K562 (cell line): Measurements from ENCODE around the gene GALT. TPM values are rescaled to one million over a fixed set of nuclear protein-coding genes. Genes with fewer than 3 reads are reported as not detected.
A peak's percentile ranks its signal among the peaks of the same experiment; 100 is the strongest.

ENCODE experiments used
- ATF1 ChIP-seq, 2 experiments: fragments of 450-650 bp in 1 of 2; IDR thresholded peaks; 2 replicates each; pipeline ENCODE4 v1.6.1; 2016; ENCODE audit warnings: missing compliant biosample characterization in 1 of 2, missing genetic modification characterization in 1 of 2
- ATF7 ChIP-seq: fragments of 450-650 bp; IDR thresholded peaks from 2 replicates; pipeline ENCODE4 v1.7.1; 2014; ENCODE audit warnings: mild to moderate bottlenecking, moderate library complexity
- C11orf30 ChIP-seq: fragments of 450-650 bp; IDR thresholded peaks from 2 replicates; pipeline ENCODE4 v1.6.1; 2016; ENCODE audit warnings: low read depth, mild to moderate bottlenecking
- CSDE1 ChIP-seq, 2 experiments: fragments of 450-650 bp; IDR thresholded peaks; 2 replicates each; pipeline ENCODE4 v1.6.1; 2016; ENCODE audit warnings: mild to moderate bottlenecking in 1 of 2
- ELF1 ChIP-seq: fragments of 200-800 bp; sonication (Bioruptor generic); IDR thresholded peaks from 2 replicates; pipeline ENCODE4 v1.6.1; 2016; ENCODE audit warnings: missing genetic modification characterization, missing compliant biosample characterization
- ETV1 ChIP-seq: fragments of 450-650 bp; conservative IDR thresholded peaks from 2 replicates; pipeline ENCODE4 v1.6.1; 2016; ENCODE audit warnings: missing genetic modification characterization, control low read depth, low read depth, missing compliant biosample characterization
- FOS ChIP-seq: IDR thresholded peaks from 3 replicates; pipeline ENCODE4 v1.6.1; 2011; ENCODE audit not compliant: insufficient read length; ENCODE audit errors: extremely low read depth
- LCOR ChIP-seq: sonication (generic); formaldehyde crosslinking; IDR thresholded peaks from 2 replicates; pipeline ENCODE4 v1.8.0; 2022; ENCODE audit warnings: mild to moderate bottlenecking, missing genetic modification reagents
- MCM7 ChIP-seq, 2 experiments: fragments of 450-650 bp; IDR thresholded peaks; 2 replicates each; pipeline ENCODE4 v1.6.1; 2016 to 2018
- MECOM ChIP-seq: fragments of 250-450 bp; sonication (Bioruptor Pico); IDR thresholded peaks from 2 replicates; pipeline ENCODE4 v1.8.0; 2022; ENCODE audit warnings: inconsistent platforms
- MEIS2 ChIP-seq: fragments of 450-650 bp; IDR thresholded peaks from 2 replicates; pipeline ENCODE4 v1.6.1; 2014; ENCODE audit warnings: mild to moderate bottlenecking; ENCODE audit not compliant: partially characterized antibody
- MNT ChIP-seq, 2 experiments: fragments of 450-650 bp; conservative IDR thresholded peaks; 2 replicates each; pipeline ENCODE4 v1.6.1; 2017; ENCODE audit warnings: mild to moderate bottlenecking in 2 of 2, moderate library complexity in 2 of 2
- RBFOX2 ChIP-seq: fragments of 200-400 bp; formaldehyde crosslinking; IDR thresholded peaks from 2 replicates; pipeline ENCODE4 v1.6.1; 2017; ENCODE audit warnings: low read depth, mild to moderate bottlenecking, low read length, moderate library complexity
- RBM14 ChIP-seq: fragments of 200-400 bp; formaldehyde crosslinking; IDR thresholded peaks from 2 replicates; pipeline ENCODE4 v1.6.1; 2018; ENCODE audit warnings: low read depth, mild to moderate bottlenecking, low read length, moderate library complexity, borderline replicate concordance; ENCODE audit not compliant: insufficient read depth
- SRF ChIP-seq, 2 experiments: fragments of 250-450, 450-650 bp in 1 of 2; sonication (Bioruptor Pico) in 1 of 2; sonication (generic) in 1 of 2; formaldehyde crosslinking; IDR thresholded peaks; 2 replicates each; pipeline versions ENCODE4 v1.5.0 to v1.5.1; 2020 to 2022; ENCODE audit warnings: mild to moderate bottlenecking in 1 of 2, missing genetic modification reagents in 1 of 2
- SUPT5H ChIP-seq: fragments of 450-650 bp; IDR thresholded peaks from 2 replicates; pipeline ENCODE4 v1.6.1; 2016
- TAF15 ChIP-seq: fragments of 200-400 bp; formaldehyde crosslinking; IDR thresholded peaks from 2 replicates; pipeline ENCODE4 v1.6.1; 2017; ENCODE audit warnings: mild to moderate bottlenecking, low read depth, low read length, moderate library complexity
- polyA plus RNA-seq, 8 experiments: library from polyadenylated mRNA; depleted of rRNA in 4 of 8; stranded (reverse) in 5 of 8; unstranded in 3 of 8; fragments of >200 nt; fragmentation: Nextera tagmentation in 2 of 8; fragmentation: Illumina TruSeq in 1 of 8; extraction: Ambion mirVana in 2 of 8; extraction: Trizol in 1 of 8; gene quantifications; 2 replicates each; pipeline versions ENCODE4 v1.2.1 to v1.2.3, GENCODE V29; 2011 to 2014; ENCODE audit warnings: inconsistent platforms in 1 of 8, missing spikeins in 1 of 8
- total RNA-seq, 7 experiments: library from RNA; depleted of rRNA in 6 of 7; stranded (reverse); fragments of >200 nt in 6 of 7; fragmentation: Illumina TruSeq in 2 of 7; extraction: Trizol in 2 of 7; gene quantifications; 2 replicates each; pipeline versions ENCODE4 v1.2.1 to v1.2.3, GENCODE V29; 2011 to 2021; ENCODE audit warnings: low replicate concordance in 1 of 7
- TF ChIP-seq, protein P1 (sequence below): fragments of 450-650 bp; IDR thresholded peaks from 2 replicates; pipeline ENCODE4 v1.7.1; 2018; ENCODE audit warnings: mild to moderate bottlenecking, low read depth; ENCODE audit not compliant: partially characterized antibody
- TF ChIP-seq, protein P2 (sequence below): fragments of 200-400 bp; formaldehyde crosslinking; IDR thresholded peaks from 2 replicates; pipeline ENCODE4 v1.6.1; 2017; ENCODE audit warnings: mild to moderate bottlenecking, low read depth, low read length, moderate library complexity

GALT gene
- total and polyA plus RNA-seq, 9 of the 15 experiments (the other 6 are each of a cell fraction or from before 2014, with no cell fraction given), result 7.3 to 29.2 (median 15.6) TPM

DNA sequence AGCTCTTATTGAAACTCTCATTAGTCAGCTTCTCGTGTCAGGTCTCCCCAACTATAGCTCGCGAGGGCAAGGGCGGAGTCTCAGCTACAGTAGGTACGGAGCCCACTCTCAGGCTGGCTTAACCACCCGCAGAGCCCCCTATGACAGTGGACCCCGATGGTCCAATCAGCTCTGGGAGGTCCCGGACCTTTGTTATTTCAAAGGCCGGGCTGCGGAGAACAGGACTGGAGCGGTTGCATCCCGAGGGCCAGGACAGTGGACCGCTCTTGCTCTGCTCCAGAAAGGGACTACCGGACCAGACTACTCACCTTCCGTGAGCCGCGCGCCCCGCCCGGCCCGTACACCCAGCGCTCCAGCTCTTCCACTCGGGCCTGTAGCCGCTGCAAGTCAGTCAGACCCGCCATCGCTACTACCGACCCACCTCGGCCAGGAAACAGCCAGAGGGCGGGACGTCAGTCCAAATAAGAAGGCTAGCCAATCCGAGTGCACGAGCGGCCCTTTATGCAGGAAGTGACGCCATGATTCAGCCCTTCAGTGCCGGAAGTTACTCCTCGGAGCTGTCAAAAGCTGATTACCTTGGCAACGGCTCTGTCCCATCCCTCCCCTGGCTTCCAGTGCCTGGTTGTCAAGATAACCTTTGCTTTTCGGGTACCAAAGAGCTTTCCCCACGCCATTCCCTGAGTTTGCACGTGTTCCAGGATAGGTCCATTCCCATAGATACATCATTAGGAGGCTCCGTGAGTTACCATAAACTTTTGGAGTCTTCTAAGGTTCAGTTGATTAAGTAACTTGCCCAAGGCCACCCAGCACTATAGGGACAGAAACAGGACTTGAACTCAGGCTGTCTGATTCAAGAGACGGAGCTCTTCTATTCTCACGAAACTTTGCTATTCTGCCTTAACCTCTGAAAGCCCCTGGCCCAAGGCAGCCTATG, 26.1 kb upstream of the GALT start, which contains the start of gene DCTN3 (continued):
- TF ChIP-seq, protein P1, sequence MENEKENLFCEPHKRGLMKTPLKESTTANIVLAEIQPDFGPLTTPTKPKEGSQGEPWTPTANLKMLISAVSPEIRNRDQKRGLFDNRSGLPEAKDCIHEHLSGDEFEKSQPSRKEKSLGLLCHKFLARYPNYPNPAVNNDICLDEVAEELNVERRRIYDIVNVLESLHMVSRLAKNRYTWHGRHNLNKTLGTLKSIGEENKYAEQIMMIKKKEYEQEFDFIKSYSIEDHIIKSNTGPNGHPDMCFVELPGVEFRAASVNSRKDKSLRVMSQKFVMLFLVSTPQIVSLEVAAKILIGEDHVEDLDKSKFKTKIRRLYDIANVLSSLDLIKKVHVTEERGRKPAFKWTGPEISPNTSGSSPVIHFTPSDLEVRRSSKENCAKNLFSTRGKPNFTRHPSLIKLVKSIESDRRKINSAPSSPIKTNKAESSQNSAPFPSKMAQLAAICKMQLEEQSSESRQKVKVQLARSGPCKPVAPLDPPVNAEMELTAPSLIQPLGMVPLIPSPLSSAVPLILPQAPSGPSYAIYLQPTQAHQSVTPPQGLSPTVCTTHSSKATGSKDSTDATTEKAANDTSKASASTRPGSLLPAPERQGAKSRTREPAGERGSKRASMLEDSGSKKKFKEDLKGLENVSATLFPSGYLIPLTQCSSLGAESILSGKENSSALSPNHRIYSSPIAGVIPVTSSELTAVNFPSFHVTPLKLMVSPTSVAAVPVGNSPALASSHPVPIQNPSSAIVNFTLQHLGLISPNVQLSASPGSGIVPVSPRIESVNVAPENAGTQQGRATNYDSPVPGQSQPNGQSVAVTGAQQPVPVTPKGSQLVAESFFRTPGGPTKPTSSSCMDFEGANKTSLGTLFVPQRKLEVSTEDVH, result peak; percentile 31
- peak; percentile 62; the same call in 1 of the 2 replicates for TF ChIP-seq C11orf30
- no peak for TF ChIP-seq TAF15
- TF ChIP-seq LCOR (CRISPR knock-in tag), result peak; percentile 62; the same call in 1 of the 2 replicates
- TF ChIP-seq SUPT5H, result peak; percentile 60; the same call in 1 of the 2 replicates
- peak; percentile 50 for TF ChIP-seq FOS
- TF ChIP-seq MECOM (CRISPR knock-in tag), result no peak
- TF ChIP-seq MNT (conservative IDR thresholded peaks at IDR 0.05), result 0 out of 4 replicates have a peak, but pooled peaks of 1 of the 2 experiments have one; percentile 55
- peak; percentile 78 for TF ChIP-seq MEIS2
- no peak for TF ChIP-seq RBM14
- no peak for TF ChIP-seq CSDE1 (IDR thresholded peaks at IDR 0.05)
- TF ChIP-seq ETV1 (tag), result no peak; the same call in 1 of the 2 replicates
- peak; percentile 76; the same call in 1 of the 2 replicates for TF ChIP-seq ATF7
- no peak for TF ChIP-seq MCM7 (IDR thresholded peaks at IDR 0.05)
- TF ChIP-seq, protein P2, sequence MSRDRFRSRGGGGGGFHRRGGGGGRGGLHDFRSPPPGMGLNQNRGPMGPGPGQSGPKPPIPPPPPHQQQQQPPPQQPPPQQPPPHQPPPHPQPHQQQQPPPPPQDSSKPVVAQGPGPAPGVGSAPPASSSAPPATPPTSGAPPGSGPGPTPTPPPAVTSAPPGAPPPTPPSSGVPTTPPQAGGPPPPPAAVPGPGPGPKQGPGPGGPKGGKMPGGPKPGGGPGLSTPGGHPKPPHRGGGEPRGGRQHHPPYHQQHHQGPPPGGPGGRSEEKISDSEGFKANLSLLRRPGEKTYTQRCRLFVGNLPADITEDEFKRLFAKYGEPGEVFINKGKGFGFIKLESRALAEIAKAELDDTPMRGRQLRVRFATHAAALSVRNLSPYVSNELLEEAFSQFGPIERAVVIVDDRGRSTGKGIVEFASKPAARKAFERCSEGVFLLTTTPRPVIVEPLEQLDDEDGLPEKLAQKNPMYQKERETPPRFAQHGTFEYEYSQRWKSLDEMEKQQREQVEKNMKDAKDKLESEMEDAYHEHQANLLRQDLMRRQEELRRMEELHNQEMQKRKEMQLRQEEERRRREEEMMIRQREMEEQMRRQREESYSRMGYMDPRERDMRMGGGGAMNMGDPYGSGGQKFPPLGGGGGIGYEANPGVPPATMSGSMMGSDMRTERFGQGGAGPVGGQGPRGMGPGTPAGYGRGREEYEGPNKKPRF, result no peak
- peak; percentile 60 for TF ChIP-seq ELF1 (tag)
- TF ChIP-seq ATF1 (CRISPR knock-in tag; IDR thresholded peaks at IDR 0.05), result no peak
- peak; percentile 84 for TF ChIP-seq ATF1 (tag; IDR thresholded peaks at IDR 0.05)
- TF ChIP-seq RBFOX2, result peak; percentile 81
- no peak for TF ChIP-seq SRF (CRISPR knock-in tag; IDR thresholded peaks at IDR 0.05)
